ELF-1 (cell line): Measurements from ENCODE around the gene IL6.

Source experiments
- DNase-seq: peaks from one replicate; pipeline ENCODE4 v3.0.0-alpha.2; 2016; ENCODE audit warnings: low read depth, low spot score

IL6 gene

GRCh38 chr7:22781230-22781711, 54.3 kb downstream of the IL6 start:
- no peak for DNase-seq
